ENCODE results near the gene SLC25A40. TPM values are rescaled to one million over a fixed set of nuclear protein-coding genes. Genes with fewer than 3 reads are reported as not detected.
"Not testable (repeated sequence)": the region's sequence is repeated elsewhere in the genome, so short reads cannot be mapped to it uniquely, and the experiment has no call there.

SLC25A40 gene
- total RNA-seq, 1 experiment from 2014 or later: 5.2 TPM

DNA sequence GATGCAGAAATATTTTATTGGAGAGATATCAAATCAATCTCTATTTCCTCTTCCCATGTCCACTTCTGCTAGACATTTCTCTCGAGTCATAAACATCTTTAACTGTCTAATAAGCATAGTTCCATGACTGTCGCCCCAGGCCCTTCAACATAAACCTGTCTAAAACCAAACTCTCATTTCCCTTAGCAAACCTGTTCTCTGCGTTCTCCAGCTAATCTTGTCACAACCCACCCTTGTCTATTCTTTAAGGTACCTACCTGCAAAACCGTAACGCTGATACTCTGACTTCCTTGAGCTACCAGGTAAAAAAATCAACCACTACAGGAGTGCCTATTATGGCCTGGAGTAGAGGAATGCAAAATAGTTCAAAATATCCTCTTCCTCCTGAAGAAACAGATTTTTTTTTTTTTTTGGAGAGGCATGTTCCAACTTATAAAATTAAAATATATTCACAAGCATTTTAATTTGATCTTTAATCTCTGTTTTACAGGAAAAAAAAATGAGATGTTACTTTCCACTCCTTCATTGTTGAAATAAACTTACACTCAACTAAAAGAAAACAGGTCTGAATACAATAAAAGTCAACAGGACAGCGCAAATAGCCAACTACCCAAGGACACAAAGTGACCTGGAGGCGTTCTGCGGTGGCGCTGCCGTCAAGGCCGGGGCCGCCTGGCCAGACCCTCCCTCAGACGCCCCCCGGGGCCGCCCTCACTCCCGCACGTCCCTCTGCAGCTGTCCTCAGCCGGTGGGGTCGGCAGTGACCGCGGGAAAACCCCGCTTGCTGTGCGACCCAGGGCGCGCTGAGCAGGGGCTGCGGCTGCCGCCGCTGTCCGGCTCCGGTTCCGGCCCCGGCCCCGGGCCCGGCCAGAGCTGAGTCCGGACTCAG lies 765 bp downstream of the SLC25A40 start:
- Histone ChIP-seq H3K9me2 (replicated peaks; ENCODE audit: low read length) (no peaks in the 10 kb centered on the region), H3K4me1 (ENCODE audit: insufficient read depth, low read length) (peaks cover 23% of the 10 kb centered on the region), H3K4me2 (ENCODE audit: low read length) (peak overlapping the region; percentile 86), H3K79me2 (ENCODE audit: low read length) (peaks cover 87% of the 10 kb centered on the region), H3K27me3 (ENCODE audit: low read length) (no peaks in the 10 kb centered on the region), H3K9ac (ENCODE audit: low read length) (peak overlapping the region; percentile 79), H3F3A (ENCODE audit: low read length, unreplicated experiment) (no peaks in the 10 kb centered on the region), H3K4me3 (ENCODE audit: low read length) (peak overlapping the region; percentile 91), H3K36me3 (ENCODE audit: low read depth, low read length) (peaks cover 20% of the 10 kb centered on the region), H2AFZ (ENCODE audit: low read length) (peak overlapping the region; percentile 90), H4K20me1 (ENCODE audit: low read length) (peaks cover 14% of the 10 kb centered on the region), H3K27ac (ENCODE audit: low read length) (peak overlapping the region; percentile 83), H3K9me3 (ENCODE audit: low read length) (no peaks in the 10 kb centered on the region)
- ChIA-PET POLR2A (ENCODE audit: unreplicated experiment) (no interaction called here), CTCF (no interaction called here)
- intact Hi-C loops (cut with micrococcal nuclease): loop anchor here (10.0 kb wide), 1 partner anchor 661 kb away; the partner anchor contains the start of gene TMEM243
- DNase-seq: peak; percentile 9
- BruUV-seq (replicated peaks): TSS peak; percentile 57
- TF ChIP-seq, protein P1, sequence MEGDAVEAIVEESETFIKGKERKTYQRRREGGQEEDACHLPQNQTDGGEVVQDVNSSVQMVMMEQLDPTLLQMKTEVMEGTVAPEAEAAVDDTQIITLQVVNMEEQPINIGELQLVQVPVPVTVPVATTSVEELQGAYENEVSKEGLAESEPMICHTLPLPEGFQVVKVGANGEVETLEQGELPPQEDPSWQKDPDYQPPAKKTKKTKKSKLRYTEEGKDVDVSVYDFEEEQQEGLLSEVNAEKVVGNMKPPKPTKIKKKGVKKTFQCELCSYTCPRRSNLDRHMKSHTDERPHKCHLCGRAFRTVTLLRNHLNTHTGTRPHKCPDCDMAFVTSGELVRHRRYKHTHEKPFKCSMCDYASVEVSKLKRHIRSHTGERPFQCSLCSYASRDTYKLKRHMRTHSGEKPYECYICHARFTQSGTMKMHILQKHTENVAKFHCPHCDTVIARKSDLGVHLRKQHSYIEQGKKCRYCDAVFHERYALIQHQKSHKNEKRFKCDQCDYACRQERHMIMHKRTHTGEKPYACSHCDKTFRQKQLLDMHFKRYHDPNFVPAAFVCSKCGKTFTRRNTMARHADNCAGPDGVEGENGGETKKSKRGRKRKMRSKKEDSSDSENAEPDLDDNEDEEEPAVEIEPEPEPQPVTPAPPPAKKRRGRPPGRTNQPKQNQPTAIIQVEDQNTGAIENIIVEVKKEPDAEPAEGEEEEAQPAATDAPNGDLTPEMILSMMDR (conservative IDR thresholded peaks at IDR 0.05; ENCODE audit: low read depth, low read length): no peak
- TF ChIP-seq EZH2phosphoT487 (IDR thresholded peaks at IDR 0.05; ENCODE audit: borderline replicate concordance, low read length): no peak
- no peak for TF ChIP-seq EZH2 (IDR thresholded peaks at IDR 0.05; ENCODE audit: low read length, unreplicated experiment)
- ATAC-seq: peak; percentile 11

DNA sequence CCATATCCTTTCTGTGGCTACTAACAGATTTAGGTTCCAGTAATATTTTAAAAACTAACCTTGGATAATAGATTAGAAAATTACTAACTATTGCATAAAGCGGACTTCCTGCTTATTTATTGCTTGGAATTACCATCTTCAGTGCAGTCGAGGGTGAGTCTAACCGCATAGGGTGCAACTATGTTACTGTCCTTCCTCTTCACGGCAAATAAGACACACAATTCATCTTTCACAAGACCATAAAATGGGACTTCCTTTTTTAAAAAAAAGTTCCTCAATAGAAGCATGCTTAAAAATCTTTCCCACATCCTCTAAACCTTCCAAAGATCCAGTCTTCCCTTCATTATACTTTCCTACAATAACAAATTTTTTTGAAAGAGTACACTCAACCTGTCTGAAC lies 2.1 kb downstream of the SLC25A40 start:
- no peak overlapping the region for H2AFZ ChIP-seq (ENCODE audit: low read length)
- no peaks in the 10 kb centered on the region for H3K9me3 ChIP-seq (ENCODE audit: low read length)
- H3F3A ChIP-seq (ENCODE audit: low read length, unreplicated experiment): no peaks in the 10 kb centered on the region
- TF ChIP-seq, protein P1 (conservative IDR thresholded peaks at IDR 0.05; ENCODE audit: low read depth, low read length): no peak
- TF ChIP-seq EZH2 (IDR thresholded peaks at IDR 0.05; ENCODE audit: low read length, unreplicated experiment): no peak
- peak overlapping the region; percentile 86 for H3K4me2 ChIP-seq (ENCODE audit: low read length)
- peaks cover 79% of the 10 kb centered on the region for H3K79me2 ChIP-seq (ENCODE audit: low read length)
- peak overlapping the region; percentile 91 for H3K4me3 ChIP-seq (ENCODE audit: low read length)
- H3K27me3 ChIP-seq (ENCODE audit: low read length): no peaks in the 10 kb centered on the region
- H3K4me1 ChIP-seq (ENCODE audit: insufficient read depth, low read length): peaks cover 23% of the 10 kb centered on the region
- no TSS peak for BruUV-seq (replicated peaks)
- CTCF ChIA-PET: no interaction called here
- peaks cover 23% of the 10 kb centered on the region; the same call in 1 of the 2 replicates for H3K36me3 ChIP-seq (ENCODE audit: low read depth, low read length)
- no peak overlapping the region for H3K27ac ChIP-seq (ENCODE audit: low read length)
- DNase-seq (no peak), ATAC-seq (no peak)
- H3K9me2 ChIP-seq (replicated peaks; ENCODE audit: low read length): no peaks in the 10 kb centered on the region
- POLR2A ChIA-PET (ENCODE audit: unreplicated experiment): no interaction called here
- intact Hi-C loops (cut with micrococcal nuclease): loop anchor here (10.0 kb wide), 1 partner anchor 659 kb away; the partner anchor contains the start of gene TMEM243
- H4K20me1 ChIP-seq (ENCODE audit: low read length): peaks cover 13% of the 10 kb centered on the region
- no peak overlapping the region for H3K9ac ChIP-seq (ENCODE audit: low read length)

DNA sequence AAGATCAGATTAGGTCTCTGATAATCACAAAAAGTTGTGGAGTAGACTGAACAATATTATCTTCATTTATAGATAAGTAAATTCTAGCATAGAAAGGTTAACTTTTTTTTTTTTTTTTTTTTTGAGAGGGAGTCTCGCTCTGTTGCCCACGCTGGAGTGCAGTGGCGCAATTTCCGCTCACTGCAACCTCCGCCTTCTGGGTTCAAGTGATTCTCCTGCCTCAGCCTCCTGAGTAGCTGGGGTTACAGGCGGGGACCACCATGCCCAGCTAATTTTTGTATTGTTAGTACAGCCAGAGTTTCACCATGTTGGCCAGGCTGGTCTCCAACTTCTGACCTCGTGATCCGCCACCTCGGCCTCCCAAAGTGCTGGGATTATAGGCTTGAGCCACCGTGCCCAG lies 2.8 kb downstream of the SLC25A40 start:
- H2AFZ ChIP-seq (ENCODE audit: low read length); H3K9me2 ChIP-seq (replicated peaks; ENCODE audit: low read length); H3K9ac ChIP-seq (ENCODE audit: low read length); H4K20me1 ChIP-seq (ENCODE audit: low read length); ATAC-seq; DNase-seq; H3K4me2 ChIP-seq (ENCODE audit: low read length); H3K27me3 ChIP-seq (ENCODE audit: low read length); H3F3A ChIP-seq (ENCODE audit: low read length, unreplicated experiment); CTCF ChIA-PET; BruUV-seq (replicated peaks); H3K9me3 ChIP-seq (ENCODE audit: low read length); H3K27ac ChIP-seq (ENCODE audit: low read length); POLR2A ChIA-PET (ENCODE audit: unreplicated experiment): not testable (repeated sequence)
- Histone ChIP-seq H3K4me3 (ENCODE audit: low read length) (peak overlapping the region; percentile 91; the same call in 1 of the 2 replicates), H3K79me2 (ENCODE audit: low read length) (peaks cover 75% of the 10 kb centered on the region), H3K36me3 (ENCODE audit: low read depth, low read length) (peaks cover 22% of the 10 kb centered on the region; the same call in 1 of the 2 replicates), H3K4me1 (ENCODE audit: insufficient read depth, low read length) (peaks cover 19% of the 10 kb centered on the region)
- intact Hi-C loops (cut with micrococcal nuclease): loop anchor here (10.0 kb wide), 1 partner anchor 659 kb away; the partner anchor contains the start of gene TMEM243
